ENCODE data around the gene TSPAN5.

The TSPAN5 gene

DNA sequence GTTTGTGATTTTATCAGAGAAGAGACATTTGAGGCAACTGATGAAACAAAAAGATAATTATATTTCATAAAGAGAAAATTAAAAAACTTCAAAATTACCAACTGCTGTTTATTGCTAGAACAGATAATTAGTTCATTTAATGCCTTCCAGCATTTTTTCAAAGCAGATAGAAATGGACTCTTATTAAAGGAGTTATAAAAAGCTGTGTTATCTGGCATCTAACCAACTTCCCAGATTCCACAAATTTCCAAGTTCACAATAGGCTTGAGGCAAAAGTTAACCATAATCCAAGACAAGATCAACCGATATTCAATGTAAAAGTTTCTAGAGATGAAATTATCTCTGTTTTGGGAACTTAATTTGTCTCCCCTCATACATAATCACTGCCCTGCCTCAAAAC is 152.4 kb downstream of the TSPAN5 start:
- TF ChIP-seq, protein P1, sequence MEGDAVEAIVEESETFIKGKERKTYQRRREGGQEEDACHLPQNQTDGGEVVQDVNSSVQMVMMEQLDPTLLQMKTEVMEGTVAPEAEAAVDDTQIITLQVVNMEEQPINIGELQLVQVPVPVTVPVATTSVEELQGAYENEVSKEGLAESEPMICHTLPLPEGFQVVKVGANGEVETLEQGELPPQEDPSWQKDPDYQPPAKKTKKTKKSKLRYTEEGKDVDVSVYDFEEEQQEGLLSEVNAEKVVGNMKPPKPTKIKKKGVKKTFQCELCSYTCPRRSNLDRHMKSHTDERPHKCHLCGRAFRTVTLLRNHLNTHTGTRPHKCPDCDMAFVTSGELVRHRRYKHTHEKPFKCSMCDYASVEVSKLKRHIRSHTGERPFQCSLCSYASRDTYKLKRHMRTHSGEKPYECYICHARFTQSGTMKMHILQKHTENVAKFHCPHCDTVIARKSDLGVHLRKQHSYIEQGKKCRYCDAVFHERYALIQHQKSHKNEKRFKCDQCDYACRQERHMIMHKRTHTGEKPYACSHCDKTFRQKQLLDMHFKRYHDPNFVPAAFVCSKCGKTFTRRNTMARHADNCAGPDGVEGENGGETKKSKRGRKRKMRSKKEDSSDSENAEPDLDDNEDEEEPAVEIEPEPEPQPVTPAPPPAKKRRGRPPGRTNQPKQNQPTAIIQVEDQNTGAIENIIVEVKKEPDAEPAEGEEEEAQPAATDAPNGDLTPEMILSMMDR (conservative IDR thresholded peaks at IDR 0.05): no peak
- no peak for TF ChIP-seq ZFX (IDR thresholded peaks at IDR 0.05)
- no peak overlapping the region for H3K27ac ChIP-seq

- TF ChIP-seq ZFX (IDR thresholded peaks at IDR 0.05): no peak
- TF ChIP-seq, protein P1 (conservative IDR thresholded peaks at IDR 0.05): no peak
- no peak overlapping the region for H3K27ac ChIP-seq
Measured at GRCh38 chr4:98504091-98504490, 154.3 kb downstream of the TSPAN5 start.

DNA sequence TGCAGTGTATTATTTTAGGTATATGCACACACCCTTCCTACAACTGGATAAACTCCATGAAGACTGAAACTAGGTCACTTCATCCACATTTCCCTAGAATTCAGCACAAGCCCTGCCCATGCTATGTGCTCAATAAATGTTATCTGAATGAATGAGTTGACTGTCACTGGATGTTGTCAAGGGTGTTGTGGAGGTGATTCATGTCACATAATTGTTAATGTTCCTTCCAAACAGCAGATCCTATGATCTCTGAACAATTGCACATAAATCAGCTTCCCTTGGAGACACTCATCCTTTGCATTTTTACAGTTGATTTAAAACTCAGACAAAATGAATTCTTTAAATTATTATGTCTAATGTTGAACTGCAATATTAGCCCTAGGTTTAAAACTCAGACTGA is 154.7 kb downstream of the TSPAN5 start:
- no peak overlapping the region for H3K27ac ChIP-seq
- no peak for TF ChIP-seq ZFX (IDR thresholded peaks at IDR 0.05)
- TF ChIP-seq, protein P1 (conservative IDR thresholded peaks at IDR 0.05): no peak

DNA sequence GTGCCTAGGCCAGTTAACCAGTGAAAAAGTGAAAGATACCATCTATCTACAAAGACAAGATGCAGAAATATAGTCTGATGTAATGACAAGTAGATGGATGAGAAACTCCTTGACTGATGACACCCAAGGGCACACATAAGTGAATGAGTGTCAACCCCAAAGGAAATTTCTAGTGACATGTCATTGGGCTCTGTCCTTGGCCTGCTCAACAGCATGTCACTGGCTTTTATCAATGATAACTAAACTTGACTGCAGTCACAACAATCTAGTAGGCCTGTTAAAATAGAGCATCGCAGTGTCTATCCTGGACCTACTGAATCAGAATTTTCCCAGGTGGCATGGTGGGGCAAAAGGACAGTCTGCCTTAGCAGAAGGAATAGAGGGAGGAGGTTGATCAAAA is 155.8 kb downstream of the TSPAN5 start:
- no peak for TF ChIP-seq ZFX (IDR thresholded peaks at IDR 0.05)
- TF ChIP-seq, protein P1 (conservative IDR thresholded peaks at IDR 0.05): no peak
- H3K27ac ChIP-seq: no peak overlapping the region

- TF ChIP-seq, protein P1 (conservative IDR thresholded peaks at IDR 0.05): no peak
- no peak for TF ChIP-seq ZFX (IDR thresholded peaks at IDR 0.05)
- H3K27ac ChIP-seq: no peak overlapping the region
Measured at GRCh38 chr4:98502031-98502430, 156.4 kb downstream of the TSPAN5 start.

DNA sequence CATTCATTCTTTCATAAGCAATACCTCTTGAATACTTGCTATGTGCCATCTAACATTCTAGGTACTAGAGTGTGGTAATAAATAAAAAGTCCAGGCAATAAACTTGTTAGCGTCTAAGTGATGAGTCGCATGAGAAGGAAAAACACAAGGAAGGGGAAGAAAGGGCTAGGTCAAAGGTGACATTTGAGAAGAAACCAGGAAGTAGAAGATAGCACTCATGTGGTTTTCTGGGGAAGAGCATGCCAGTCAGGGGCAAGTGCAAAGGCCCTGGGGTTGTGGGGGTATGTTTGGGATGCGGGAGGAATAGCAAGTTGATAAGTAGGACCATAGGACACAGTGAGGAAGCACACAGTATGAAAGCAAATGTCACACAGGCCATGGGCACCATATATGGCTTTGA is 157.0 kb downstream of the TSPAN5 start:
- no peak overlapping the region for H3K27ac ChIP-seq
- no peak for TF ChIP-seq ZFX (IDR thresholded peaks at IDR 0.05)
- TF ChIP-seq, protein P1 (conservative IDR thresholded peaks at IDR 0.05): no peak

- TF ChIP-seq ZFX (IDR thresholded peaks at IDR 0.05): no peak
- TF ChIP-seq, protein P1 (conservative IDR thresholded peaks at IDR 0.05): no peak
- H3K27ac ChIP-seq: no peak overlapping the region
Measured at GRCh38 chr4:98498774-98499173, 159.6 kb downstream of the TSPAN5 start.
